DOHH2 (cell line): Measurements from ENCODE around the gene TIMELESS.

Source experiments
- H3F3A ChIP-seq: fragments of 200-600 bp; sonication (generic), shearing (Covaris generic); 2 replicates; pipeline ENCODE4 v1.6.0; 2016; ENCODE audit warnings: antibody characterized with exemption, mild to moderate bottlenecking; ENCODE audit not compliant: control insufficient read depth, insufficient read depth
- H3K27ac ChIP-seq: fragments of 200-600 bp; sonication (generic); 2 replicates; pipeline ENCODE4 v1.5.1; 2014; ENCODE audit warnings: low read depth, mild to moderate bottlenecking, low read length, moderate library complexity
- H3K27me3 ChIP-seq: fragments of 200-600 bp; sonication (generic); 2 replicates; pipeline ENCODE4 v1.6.1; 2014; ENCODE audit warnings: mild to moderate bottlenecking, low read length, mixed read lengths; ENCODE audit not compliant: control insufficient read depth
- H3K36me3 ChIP-seq: fragments of 200-600 bp; sonication (generic); 2 replicates; pipeline ENCODE4 v1.6.1; 2014; ENCODE audit warnings: mild to moderate bottlenecking, low read length, moderate library complexity, mixed read lengths; ENCODE audit not compliant: control insufficient read depth
- H3K4me1 ChIP-seq: fragments of 200-600 bp; sonication (generic); 2 replicates; pipeline ENCODE4 v1.6.1; 2014; ENCODE audit warnings: mild to moderate bottlenecking, low read length, mixed read lengths; ENCODE audit not compliant: control insufficient read depth
- H3K4me2 ChIP-seq: fragments of 200-600 bp; sonication (generic); 2 replicates; pipeline ENCODE4 v1.6.0; 2014; ENCODE audit warnings: mild to moderate bottlenecking, low read length, moderate library complexity
- H3K4me3 ChIP-seq: fragments of 200-600 bp; sonication (generic); 2 replicates; pipeline ENCODE4 v1.5.1; 2014; ENCODE audit warnings: mild to moderate bottlenecking, low read length, mixed read lengths
- H3K79me2 ChIP-seq: fragments of 200-600 bp; sonication (generic); 2 replicates; pipeline ENCODE4 v1.6.1; 2014; ENCODE audit warnings: mild to moderate bottlenecking, low read length, mixed read lengths; ENCODE audit not compliant: control insufficient read depth
- H3K9me2 ChIP-seq: fragments of 200-600 bp; sonication (generic); replicated peaks from 2 replicates; pipeline ENCODE4 v1.6.1; 2014; ENCODE audit warnings: mild to moderate bottlenecking, low read length, mixed read lengths; ENCODE audit not compliant: control insufficient read depth
- H3K9me3 ChIP-seq: fragments of 200-600 bp; sonication (generic); 2 replicates; pipeline ENCODE4 v1.6.1; 2014; ENCODE audit warnings: antibody characterized with exemption, low read length, mixed read lengths; ENCODE audit not compliant: control insufficient read depth, insufficient read depth
- H4K20me1 ChIP-seq: fragments of 200-600 bp; sonication (generic); 2 replicates; pipeline ENCODE4 v1.6.0; 2014; ENCODE audit warnings: low read depth, mild to moderate bottlenecking, antibody characterized with exemption, low read length, moderate library complexity; ENCODE audit not compliant: control insufficient read depth, insufficient read depth
- CTCF ChIP-seq: fragments of 200-600 bp; sonication (generic); IDR thresholded peaks from one replicate; pipeline ENCODE4 v1.5.1; 2014; ENCODE audit warnings: antibody characterized with exemption, mild to moderate bottlenecking, low read depth, low read length; ENCODE audit not compliant: poor library complexity, severe bottlenecking
- EZH2phosphoT487 ChIP-seq: fragments of 200-600 bp; sonication (generic); IDR thresholded peaks from 2 replicates; pipeline ENCODE4 v1.6.1; 2017; ENCODE audit warnings: borderline replicate concordance, mild to moderate bottlenecking, antibody characterized with exemption, low read length, moderate library complexity, mixed read lengths

Gene TIMELESS

GRCh38 chr12:56366948-56367347, 82.3 kb downstream of the TIMELESS start:
- no peak for TF ChIP-seq EZH2phosphoT487
- no peak for TF ChIP-seq CTCF
- Histone ChIP-seq H3K9me3 (no peaks in the 10 kb centered on the region), H3K4me2 (no peak overlapping the region), H3K4me3 (no peak overlapping the region), H3K9me2 (no peaks in the 10 kb centered on the region), H3K27me3 (no peaks in the 10 kb centered on the region), H4K20me1 (no peaks in the 10 kb centered on the region), H3K79me2 (no peaks in the 10 kb centered on the region), H3K27ac (no peak overlapping the region), H3F3A (peaks cover 10% of the 10 kb centered on the region; the same call in 1 of the 2 replicates), H3K36me3 (no peaks in the 10 kb centered on the region), H3K4me1 (peaks cover 19% of the 10 kb centered on the region)
